ENCODE measurements around the gene NGLY1.

NGLY1 gene

GRCh38 chr3:25782938-25783660 is at the start of gene NGLY1:
Gene NGLY1, minus strand, starts transcription at chr3:25783443. Its CDS starts 53 bp downstream, at chr3:25783390.
- DNase-seq (ENCODE audit: low read depth, low spot score): no peak

GRCh38 chr3:25831578-25831977 is 48.3 kb upstream of the NGLY1 start:
- DNase-seq (ENCODE audit: low read depth, low spot score): no peak

- no peak for DNase-seq (ENCODE audit: low read depth, low spot score)
These were observed 47.4 kb upstream of the NGLY1 start for GRCh38 chr3:25830373-25831280.

- DNase-seq (ENCODE audit: low read depth, low spot score): no peak
These were observed 43.3 kb upstream of the NGLY1 start for GRCh38 chr3:25826510-25826909.

GRCh38 chr3:25823314-25823713 is 40.1 kb upstream of the NGLY1 start:
- DNase-seq (ENCODE audit: low read depth, low spot score): no peak

- no peak for DNase-seq (ENCODE audit: low read depth, low spot score)
These were observed 38.7 kb upstream of the NGLY1 start for GRCh38 chr3:25821746-25822573.

- DNase-seq (ENCODE audit: low read depth, low spot score): no peak
These were observed 37.7 kb upstream of the NGLY1 start for GRCh38 chr3:25820816-25821486.

GRCh38 chr3:25820366-25820765 is 37.1 kb upstream of the NGLY1 start:
- DNase-seq (ENCODE audit: low read depth, low spot score): peak; percentile 5

- no peak for DNase-seq (ENCODE audit: low read depth, low spot score)
These were observed 35.1 kb upstream of the NGLY1 start for GRCh38 chr3:25818335-25818734.

GRCh38 chr3:25817638-25818037 is 34.4 kb upstream of the NGLY1 start:
- DNase-seq (ENCODE audit: low read depth, low spot score): no peak

- DNase-seq (ENCODE audit: low read depth, low spot score): no peak
These were observed 33.9 kb upstream of the NGLY1 start for GRCh38 chr3:25817107-25817506.

- no peak for DNase-seq (ENCODE audit: low read depth, low spot score)
These were observed 29.4 kb upstream of the NGLY1 start for GRCh38 chr3:25812644-25813043.

GRCh38 chr3:25804676-25805075 is 21.4 kb upstream of the NGLY1 start:
- DNase-seq (ENCODE audit: low read depth, low spot score): no peak

- DNase-seq (ENCODE audit: low read depth, low spot score): no peak
These were observed 20.6 kb upstream of the NGLY1 start for GRCh38 chr3:25803833-25804232.

GRCh38 chr3:25801786-25802185 is 18.5 kb upstream of the NGLY1 start:
- no peak for DNase-seq (ENCODE audit: low read depth, low spot score)

- DNase-seq (ENCODE audit: low read depth, low spot score): peak; percentile 70
These were observed 6.6 kb upstream of the NGLY1 start, which contains the start of gene OXSM for GRCh38 chr3:25789596-25790556. Gene OXSM, plus strand, starts transcription at chr3:25790090. Its CDS starts 931 bp downstream, at chr3:25791021.

- no peak for DNase-seq (ENCODE audit: low read depth, low spot score)
These were observed 6.0 kb upstream of the NGLY1 start for GRCh38 chr3:25789209-25789595.

- DNase-seq (ENCODE audit: low read depth, low spot score): no peak
These were observed 4.4 kb upstream of the NGLY1 start for GRCh38 chr3:25787689-25788088.

- DNase-seq (ENCODE audit: low read depth, low spot score): no peak
These were observed 2.6 kb upstream of the NGLY1 start for GRCh38 chr3:25785826-25786225.

- DNase-seq (ENCODE audit: low read depth, low spot score): no peak
These were observed 1.7 kb upstream of the NGLY1 start for GRCh38 chr3:25784971-25785370.

All from brain pericyte (primary cell).